Mucosa of descending colon (tissue), 3 donors: Measurements from ENCODE around the gene GNAZ. TPM values are rescaled to one million over a fixed set of nuclear protein-coding genes. Genes with fewer than 3 reads are reported as not detected.

ENCODE experiments used
- ATAC-seq: fragments of 200-7000 bp; cut with Tn5 transposase; one replicate; pipeline ENCODE4 v1.9.1; 2020; ENCODE audit warnings: mild to moderate bottlenecking, moderate library complexity
- DNase-seq, 3 donors: peaks; one replicate each; pipeline ENCODE4 v3.0.0-alpha.2; 2020
- H3K36me3 ChIP-seq: fragments of 200-600 bp; one replicate; pipeline ENCODE4 v1.8.0; 2021; ENCODE audit warnings: low read depth, mild to moderate bottlenecking
- H3K4me1 ChIP-seq: fragments of 200-600 bp; one replicate; pipeline ENCODE4 v1.8.0; 2021; ENCODE audit warnings: low read depth, mild to moderate bottlenecking
- H3K4me3 ChIP-seq: fragments of 200-600 bp; one replicate; pipeline ENCODE4 v1.8.0; 2021; ENCODE audit warnings: mild to moderate bottlenecking
- H3K9me3 ChIP-seq: fragments of 200-600 bp; one replicate; pipeline ENCODE4 v1.8.0; 2021; ENCODE audit warnings: mild to moderate bottlenecking
- CTCF ChIP-seq: fragments of 200-600 bp; IDR thresholded peaks from one replicate; pipeline ENCODE4 v1.8.0; 2022; ENCODE audit warnings: antibody characterized with exemption, mild to moderate bottlenecking
- intact Hi-C, 2 donors: fragments of 100-400 bp; cut with DNase I in 1 of 2; cut with micrococcal nuclease in 1 of 2; formaldehyde crosslinking; loops; one replicate each; pipeline versions ENCODE4 v1.11.0 to v1.11.1; 2022; cut with DNase I, micrococcal nuclease
- total RNA-seq, 3 donors: library from RNA; stranded (reverse); fragmentation: NEBNext Ultra II Directional in 2 of 3; extraction: Animal tissue kit (Norgen Biotek cat#: 25700) in 2 of 3; gene quantifications; one replicate each; pipeline versions ENCODE4 v1.2.1 to v1.2.4, GENCODE V29; 2021 to 2023
- donor health status: DM: no; HTN: no; CAD: no; lungs with moderate emphysema.
- donor health status: DM: no; HTN: no; CAD: no.
- donor health status: DM: no; HTN: yes; CAD: no.

GNAZ gene
- total RNA-seq, 3 donors from 2014 or later = 0.96 to 25.1 (median 1.7) TPM

- H3K4me3 ChIP-seq = no peak overlapping the region
- ATAC-seq (no peak), DNase-seq (peak in 1 of 3 donors; percentile 5)
- H3K9me3 ChIP-seq = no peaks in the 10 kb centered on the region
- intact Hi-C loops = no loop called here
- no peaks in the 10 kb centered on the region for H3K4me1 ChIP-seq
- no peak for TF ChIP-seq CTCF
- no peaks in the 10 kb centered on the region for H3K36me3 ChIP-seq
Observed at GRCh38 chr22:23053051-23053707, 17.1 kb upstream of the GNAZ start.

GRCh38 chr22:23053912-23054530 is 16.3 kb upstream of the GNAZ start:
- intact Hi-C loops = no loop called here
- Histone ChIP-seq H3K36me3 (no peaks in the 10 kb centered on the region), H3K9me3 (no peaks in the 10 kb centered on the region), H3K4me1 (no peaks in the 10 kb centered on the region), H3K4me3 (no peak overlapping the region)
- TF ChIP-seq CTCF = no peak
- DNase-seq = peak in 1 of 3 donors; percentile 18
- ATAC-seq = no peak

GRCh38 chr22:23054531-23055257 is 15.6 kb upstream of the GNAZ start:
- no peaks in the 10 kb centered on the region for H3K4me1 ChIP-seq
- DNase-seq (peak in 1 of 3 donors; percentile 27), ATAC-seq (peak; percentile 75)
- no peak for TF ChIP-seq CTCF
- no peak overlapping the region for H3K4me3 ChIP-seq
- H3K9me3 ChIP-seq = no peaks in the 10 kb centered on the region
- intact Hi-C loops = no loop called here
- no peaks in the 10 kb centered on the region for H3K36me3 ChIP-seq

- H3K4me1 ChIP-seq = no peaks in the 10 kb centered on the region
- no peak overlapping the region for H3K4me3 ChIP-seq
- H3K36me3 ChIP-seq = no peaks in the 10 kb centered on the region
- ATAC-seq (no peak), DNase-seq (peak in 1 of 3 donors; percentile 5)
- TF ChIP-seq CTCF = no peak
- H3K9me3 ChIP-seq = no peaks in the 10 kb centered on the region
- intact Hi-C loops = no loop called here
Observed at GRCh38 chr22:23055449-23056179, 14.7 kb upstream of the GNAZ start.

GRCh38 chr22:23057331-23057730 is 13.0 kb upstream of the GNAZ start:
- intact Hi-C loops = no loop called here
- no peak for TF ChIP-seq CTCF
- DNase-seq = peak in 1 of 3 donors; percentile 3
- Histone ChIP-seq H3K4me1 (no peaks in the 10 kb centered on the region), H3K9me3 (no peaks in the 10 kb centered on the region), H3K36me3 (no peaks in the 10 kb centered on the region), H3K4me3 (no peak overlapping the region)
- no peak for ATAC-seq
